Activated naive CD4-positive, alpha-beta T cell treated with anti-CD3 and anti-CD28 coated beads, Interleukin-2, amount 50 U/mL, for 16 hours (primary cell): ENCODE data around the gene SPPL3.

Experiments used
- DNase-seq: peaks from one replicate; pipeline ENCODE4 v3.0.0-alpha.2; 2020

SPPL3 gene

GRCh38 chr12:120872487-120872886, 31.7 kb downstream of the SPPL3 start:
- DNase-seq = no peak

DNA sequence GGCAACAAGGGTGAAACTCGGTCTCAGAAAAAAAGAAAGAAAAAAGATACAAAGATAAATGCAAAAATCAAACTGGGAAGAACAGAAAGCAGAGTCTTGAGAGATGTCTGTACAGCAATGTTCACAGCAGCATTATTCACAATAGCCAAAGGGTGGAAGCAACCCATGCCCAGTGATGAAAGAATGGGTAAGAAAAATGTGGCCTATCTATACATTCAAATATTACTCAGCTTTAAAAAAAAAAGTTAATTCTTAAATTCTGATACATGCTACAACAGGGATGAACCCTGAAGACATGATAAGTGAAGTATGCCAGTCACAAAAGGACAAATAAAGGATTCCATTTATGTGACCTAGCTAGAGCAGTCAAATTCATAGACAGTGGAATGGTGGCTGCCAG, 33.7 kb downstream of the SPPL3 start:
- DNase-seq = no peak

DNA sequence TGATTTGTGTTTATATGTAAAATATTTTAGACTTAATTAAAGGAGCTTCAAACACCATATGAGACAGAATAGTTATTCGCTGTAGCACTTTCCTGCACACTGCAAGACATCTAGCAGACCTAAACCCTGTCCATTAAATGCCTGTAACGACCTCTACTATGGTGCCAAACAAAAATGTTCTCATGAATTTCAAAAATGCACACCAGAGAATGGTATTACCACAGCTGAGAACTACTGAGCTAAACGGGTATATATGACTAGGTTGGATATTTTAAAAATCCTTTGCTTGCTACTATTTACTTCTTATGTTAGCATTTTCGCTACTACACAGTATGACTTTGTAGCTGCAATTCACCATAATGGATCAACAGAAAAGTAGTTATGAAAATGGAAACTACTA, 34.8 kb downstream of the SPPL3 start:
- no peak for DNase-seq

GRCh38 chr12:120866108-120866507, 38.0 kb downstream of the SPPL3 start:
- no peak for DNase-seq

- DNase-seq = no peak
Observed at GRCh38 chr12:120865098-120865497, 39.1 kb downstream of the SPPL3 start.

- DNase-seq = no peak
Observed at GRCh38 chr12:120862664-120863063, 41.5 kb downstream of the SPPL3 start.

- DNase-seq = no peak
Observed at GRCh38 chr12:120861074-120861795, 42.9 kb downstream of the SPPL3 start.

DNA sequence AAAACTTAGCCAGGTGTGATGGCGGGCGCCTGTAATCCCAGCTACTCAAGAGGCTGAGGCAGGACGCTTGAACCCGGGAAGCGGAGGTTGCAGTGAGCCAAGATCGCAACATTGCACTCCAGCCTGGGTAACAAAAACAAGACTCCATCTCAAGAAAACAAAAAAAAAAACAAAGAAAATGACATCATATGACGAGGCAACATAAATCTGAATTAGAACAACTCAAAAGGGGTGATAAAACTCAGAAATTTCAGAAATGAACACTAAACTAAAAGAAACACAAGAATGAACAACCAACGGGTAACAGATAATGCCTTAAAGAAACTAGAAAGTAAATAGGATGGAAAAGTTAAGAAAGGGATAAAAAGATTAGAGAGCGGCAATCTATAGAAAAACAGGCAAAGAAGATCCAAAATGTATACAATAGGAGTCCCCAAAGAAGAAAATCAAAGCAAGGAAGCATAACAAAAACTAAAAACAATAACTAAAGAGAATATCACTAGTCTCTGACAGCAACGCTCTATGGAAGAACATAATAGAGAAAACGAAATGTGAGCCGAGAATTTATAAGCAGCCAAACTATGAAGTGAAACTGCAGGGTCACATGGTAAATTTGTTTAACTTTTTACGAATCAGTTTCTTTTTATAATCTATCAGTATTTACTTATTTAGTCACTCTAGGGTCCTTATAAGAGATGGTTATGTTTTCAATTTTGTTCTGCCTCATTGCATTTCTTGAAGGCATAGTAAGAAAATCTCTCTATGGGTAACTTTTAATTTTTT, 45.7 kb downstream of the SPPL3 start:
- no peak for DNase-seq

- no peak for DNase-seq
Observed at GRCh38 chr12:120856980-120857379, 47.2 kb downstream of the SPPL3 start.

GRCh38 chr12:120855823-120856588, 48.2 kb downstream of the SPPL3 start:
- no peak for DNase-seq

GRCh38 chr12:120854804-120855203, 49.4 kb downstream of the SPPL3 start:
- no peak for DNase-seq

- DNase-seq = no peak
Observed at GRCh38 chr12:120853188-120853587, 51.0 kb downstream of the SPPL3 start.

- DNase-seq = no peak
Observed at GRCh38 chr12:120851944-120852343, 52.2 kb downstream of the SPPL3 start.

- DNase-seq = no peak
Observed at GRCh38 chr12:120851444-120851843, 52.7 kb downstream of the SPPL3 start.

- no peak for DNase-seq
Observed at GRCh38 chr12:120849765-120850164, 54.4 kb downstream of the SPPL3 start.

DNA sequence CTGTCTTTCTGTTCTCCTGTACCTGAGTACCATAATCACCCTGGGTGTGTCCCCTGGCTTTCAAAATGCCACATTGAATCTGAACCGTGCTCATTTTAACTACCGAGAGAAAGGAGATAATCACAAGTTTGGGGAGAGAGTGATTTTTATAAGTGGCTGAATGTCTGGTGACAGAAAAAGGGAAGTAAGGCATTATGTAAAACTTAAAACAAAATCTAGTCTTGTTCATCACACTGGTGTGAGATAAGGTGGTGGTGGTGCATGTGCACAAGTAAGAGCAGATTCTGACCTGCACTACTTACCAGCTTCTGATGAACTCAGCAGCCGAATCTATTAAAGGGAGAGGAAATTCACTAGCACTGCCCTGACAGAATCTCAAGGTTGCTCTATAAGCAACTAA, 56.3 kb downstream of the SPPL3 start:
- no peak for DNase-seq

DNA sequence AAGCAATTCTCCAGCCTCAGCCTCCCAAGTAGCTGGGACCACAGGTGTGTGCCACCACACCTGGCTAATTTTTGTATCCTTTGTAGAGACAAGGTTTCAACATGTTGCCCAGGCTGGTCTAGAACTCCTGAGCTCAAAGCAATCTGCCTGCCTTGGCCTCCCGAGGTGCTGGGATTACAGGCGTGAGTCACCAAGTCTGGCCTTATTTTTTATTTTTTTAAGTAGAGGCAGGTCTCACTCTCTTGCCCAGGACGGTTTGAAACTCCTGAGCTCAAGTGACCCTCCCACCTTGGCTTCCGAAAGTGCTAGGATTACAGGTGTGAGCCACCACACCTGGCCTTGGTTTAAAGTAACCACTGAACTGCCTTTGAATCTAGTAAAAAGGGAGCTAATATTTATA, 56.8 kb downstream of the SPPL3 start:
- no peak for DNase-seq

DNA sequence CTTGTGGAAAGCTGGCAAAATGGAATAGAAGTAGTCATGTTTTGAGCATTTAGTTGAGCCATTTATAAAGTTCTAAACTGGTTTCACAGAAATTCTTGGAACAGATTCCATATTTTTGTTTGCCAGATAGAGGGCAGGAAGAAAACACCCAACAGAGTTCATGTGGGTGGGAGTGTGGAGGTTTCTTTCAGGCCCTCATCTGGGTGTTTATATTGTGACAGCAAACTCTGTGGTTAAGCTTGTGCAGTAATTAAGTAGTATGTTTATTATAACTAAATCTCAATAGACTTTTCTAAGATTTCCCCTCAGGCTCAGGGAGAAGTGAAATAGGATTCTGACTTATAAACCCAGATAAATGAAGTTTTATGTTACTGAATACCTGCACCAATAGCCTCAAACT, 57.4 kb downstream of the SPPL3 start:
- DNase-seq = no peak

DNA sequence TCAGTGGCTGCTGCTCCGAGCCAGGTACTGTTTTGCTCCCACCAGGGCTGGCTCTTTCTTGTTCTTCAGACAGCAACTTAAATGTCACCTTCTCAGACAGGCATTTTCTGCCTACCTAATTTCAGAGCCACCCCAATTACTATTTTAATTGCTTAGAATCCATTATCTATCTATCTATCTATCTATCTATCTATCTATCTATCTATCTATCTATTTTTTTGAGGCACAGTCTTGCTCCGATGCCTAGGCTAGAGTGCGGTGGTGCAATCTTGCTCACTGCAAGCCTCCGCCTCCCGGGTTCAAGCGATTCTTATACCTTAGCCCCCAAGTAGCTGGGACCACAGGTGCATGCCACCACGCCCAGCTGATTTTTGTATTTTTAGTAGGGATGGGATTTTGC, 58.5 kb downstream of the SPPL3 start:
- no peak for DNase-seq

DNA sequence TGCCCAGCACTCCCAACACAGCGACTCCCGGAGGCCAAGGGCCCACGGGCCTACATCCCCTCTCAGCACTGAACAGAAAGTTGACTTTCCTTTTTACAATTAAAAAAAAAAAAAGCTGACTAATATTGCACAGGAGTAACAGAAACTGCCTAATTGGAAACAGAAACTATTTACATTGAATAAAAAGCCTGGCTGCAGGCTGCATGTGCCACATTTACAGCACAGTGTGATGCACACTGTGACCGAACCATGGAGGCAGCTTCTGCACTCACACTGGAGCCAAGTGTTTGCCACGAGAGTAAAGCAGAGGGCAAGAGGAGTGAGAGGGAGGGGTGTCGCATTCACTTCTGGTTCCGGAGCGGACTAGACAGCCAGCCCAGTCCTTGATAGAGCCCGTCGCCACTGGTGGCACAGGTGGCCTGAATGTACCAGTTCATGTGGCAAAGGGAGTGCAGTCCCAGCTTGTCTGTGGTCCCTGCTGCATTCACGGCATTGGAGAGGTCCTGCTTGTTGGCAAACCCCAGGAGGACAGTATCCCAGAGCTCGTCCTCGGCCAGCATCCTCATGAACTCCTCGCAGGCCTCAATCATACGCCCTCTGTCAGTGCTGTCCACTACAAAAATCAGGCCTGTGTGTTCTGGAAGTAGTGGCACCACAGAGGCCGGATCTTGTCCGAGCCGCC, 59.2 kb downstream of the SPPL3 start:
- no peak for DNase-seq

- DNase-seq = no peak
Observed at GRCh38 chr12:120844297-120844696, 59.9 kb downstream of the SPPL3 start.

DNA sequence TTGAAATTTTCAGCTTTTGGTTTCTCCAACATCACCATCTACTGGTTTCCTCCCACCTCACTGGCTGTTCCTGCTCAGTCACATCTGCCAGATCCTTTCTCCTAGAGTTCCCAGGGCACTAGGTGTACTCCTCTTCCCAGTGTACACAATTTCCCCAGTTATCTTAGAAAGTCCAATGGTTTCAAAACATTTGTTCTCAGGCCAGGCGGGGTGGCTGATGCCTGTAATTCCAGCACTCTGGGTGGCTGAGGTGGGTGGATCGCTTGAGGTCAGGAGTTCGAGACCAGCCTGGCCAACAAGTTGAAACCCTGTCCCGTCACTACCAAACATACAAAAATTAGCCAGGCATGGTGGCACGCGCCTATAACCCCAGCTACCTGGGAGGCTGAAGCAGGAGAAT, 60.7 kb downstream of the SPPL3 start:
- DNase-seq = no peak

DNA sequence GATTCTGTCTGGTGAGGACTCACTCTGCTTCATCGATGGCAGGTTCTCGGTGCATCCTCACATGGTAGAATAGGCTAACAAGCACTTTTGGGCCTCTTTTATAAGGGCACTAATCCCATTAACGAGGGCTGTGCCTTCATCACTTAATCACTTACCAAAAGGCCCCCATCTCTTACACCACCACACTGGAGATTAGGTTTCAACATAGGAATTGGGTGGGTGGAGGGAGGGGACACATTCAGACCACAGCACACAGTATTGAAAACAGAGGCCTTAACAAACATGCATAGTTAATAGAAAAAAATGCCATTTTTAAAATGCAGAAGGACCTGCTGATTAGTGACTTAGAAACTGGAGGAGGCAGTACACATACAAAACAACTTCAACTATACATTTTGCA, 61.6 kb downstream of the SPPL3 start:
- DNase-seq = no peak
